Measurements from ENCODE around the gene MVD.

MVD gene

DNA sequence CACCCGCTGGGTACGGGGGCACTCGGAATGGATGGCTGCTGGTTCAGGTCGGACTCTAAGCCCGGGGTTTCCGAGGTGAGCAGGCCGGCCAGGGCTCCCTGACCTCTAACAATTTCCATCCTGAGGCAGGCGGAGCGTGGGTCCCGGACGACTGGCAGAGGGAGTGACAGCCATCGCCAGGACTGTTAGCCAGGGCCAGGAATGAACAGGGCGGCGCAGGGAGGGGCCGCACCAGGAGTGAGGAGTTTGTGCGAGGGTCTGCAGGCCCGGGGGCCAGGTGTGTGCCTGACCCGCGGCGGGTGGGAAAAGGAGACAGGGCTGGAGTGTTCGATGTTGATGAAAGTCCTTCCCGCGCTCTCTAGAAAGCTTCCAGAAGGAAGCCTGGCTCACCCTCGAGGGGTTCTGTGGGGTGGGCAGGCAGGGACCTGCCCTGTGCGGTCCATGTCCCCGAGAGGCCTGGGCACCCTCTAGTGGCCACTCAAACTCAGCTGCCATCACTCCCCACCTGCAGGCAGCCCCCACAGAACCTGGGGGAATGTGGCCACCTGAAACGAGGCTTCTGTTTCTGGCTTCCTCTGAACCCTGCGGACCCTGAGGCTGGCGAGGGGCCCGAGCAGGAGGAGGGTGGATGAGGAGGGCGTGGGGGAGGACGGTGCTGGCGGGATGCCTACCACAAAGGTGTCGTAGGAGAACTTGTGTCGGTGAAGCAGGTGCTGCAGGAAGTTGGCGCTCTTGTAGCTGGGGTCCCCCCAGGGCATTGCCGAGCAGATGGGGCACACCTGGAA, 35.1 kb upstream of the MVD start:
- FAIRE-seq (peak; percentile 26), DNase-seq (ENCODE audit: insufficient read length, low spot score) (no peak)

DNA sequence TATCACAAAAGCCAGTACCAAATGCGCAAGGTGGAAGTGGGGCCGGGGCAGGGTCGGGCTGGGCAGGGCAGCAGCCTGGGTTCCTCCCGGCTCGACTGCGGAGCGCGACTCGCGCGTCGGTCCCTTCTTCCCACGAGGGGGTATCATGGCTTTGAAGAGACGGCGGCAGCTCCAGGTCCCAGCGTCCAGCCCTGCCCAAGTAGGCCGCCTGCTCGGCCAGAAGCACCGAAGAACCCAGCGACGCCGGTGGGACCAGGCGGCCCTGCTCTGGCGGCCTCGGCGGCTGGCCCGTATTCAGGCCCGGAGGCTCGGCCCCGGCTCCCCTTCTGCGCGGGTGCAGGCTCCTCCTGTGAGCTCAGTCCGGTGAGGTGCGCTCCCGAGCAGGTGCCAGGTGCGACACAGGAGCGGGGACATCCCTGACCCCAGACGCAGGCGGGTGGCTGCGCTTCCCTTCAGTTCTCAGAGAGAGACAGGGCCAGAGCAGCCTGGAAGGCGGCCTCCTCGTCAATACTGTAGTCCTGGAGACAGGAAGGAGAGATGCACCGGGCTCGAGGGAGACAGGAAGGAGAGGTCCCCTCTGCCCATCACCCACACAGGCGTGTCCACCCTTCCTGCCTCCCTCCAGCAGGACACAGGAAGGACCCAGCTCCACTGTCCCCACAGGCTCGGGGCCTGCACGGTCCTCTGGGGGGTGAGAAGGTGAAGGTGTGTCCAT, 34.4 kb upstream of the MVD start:
- FAIRE-seq (peak; percentile 51), DNase-seq (ENCODE audit: insufficient read length, low spot score) (no peak)

DNA sequence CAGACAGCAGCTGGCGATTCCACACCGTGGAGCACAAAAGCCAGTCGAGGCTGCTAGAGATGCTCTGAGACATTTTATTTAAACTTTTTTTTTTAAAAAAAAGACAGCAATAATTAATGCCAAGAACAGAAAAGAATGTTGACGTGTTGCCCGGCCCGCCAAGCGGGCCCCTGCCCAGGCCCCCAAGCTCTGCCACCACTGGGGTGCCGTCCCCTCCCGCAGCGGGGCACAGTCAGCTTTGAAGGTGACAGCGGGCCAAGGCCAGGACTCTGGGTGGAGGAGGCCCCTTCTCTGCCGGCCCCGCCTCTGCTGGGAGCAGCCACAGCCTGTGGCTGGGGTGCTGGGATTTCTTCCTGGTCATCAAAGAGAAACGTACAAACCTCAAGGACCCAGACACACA, 33.5 kb upstream of the MVD start:
- FAIRE-seq (no peak), DNase-seq (ENCODE audit: insufficient read length, low spot score) (no peak)

DNA sequence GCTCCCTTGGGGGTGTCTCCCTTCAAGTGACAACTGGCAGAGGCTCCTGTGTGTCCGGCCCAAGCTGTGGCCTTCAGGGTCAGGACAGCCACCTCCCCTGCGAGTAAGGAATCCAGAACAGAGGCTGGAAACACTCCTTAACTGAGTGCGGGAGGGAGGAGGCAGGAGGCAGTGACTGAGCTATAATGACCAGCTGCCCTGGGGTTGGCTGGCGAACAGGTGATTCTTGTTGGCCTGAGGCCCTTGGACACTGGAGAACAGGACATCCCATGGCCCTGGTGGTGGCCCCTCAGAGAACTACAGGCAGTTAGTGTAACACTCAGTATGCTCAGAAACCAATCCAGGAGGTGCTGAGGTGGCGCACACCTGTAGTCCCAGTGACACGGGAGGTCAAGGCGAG, 32.9 kb upstream of the MVD start:
- no peak for FAIRE-seq
- no peak for DNase-seq (ENCODE audit: insufficient read length, low spot score)

DNA sequence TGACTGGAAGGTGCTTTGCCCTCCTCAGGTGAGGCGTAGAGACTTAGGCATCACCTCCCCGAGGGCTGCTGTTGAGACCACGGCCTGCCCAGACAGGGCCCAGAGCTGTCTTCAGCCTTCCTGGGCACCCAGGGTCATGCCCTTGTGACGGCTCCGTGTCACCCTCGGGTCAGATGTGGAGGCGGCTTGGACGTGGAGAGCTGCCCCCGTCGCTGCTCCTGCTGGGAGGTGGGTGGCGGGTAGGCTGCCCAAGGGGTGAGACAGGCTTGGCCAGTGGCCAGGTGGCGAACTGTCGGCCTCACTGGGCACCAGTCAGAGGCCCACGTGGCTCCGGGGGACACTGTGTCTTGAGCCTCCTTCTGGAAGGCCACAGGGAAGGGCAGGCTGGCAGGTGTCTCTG, 32.3 kb upstream of the MVD start:
- DNase-seq (ENCODE audit: insufficient read length, low spot score) = no peak
- FAIRE-seq = no peak

DNA sequence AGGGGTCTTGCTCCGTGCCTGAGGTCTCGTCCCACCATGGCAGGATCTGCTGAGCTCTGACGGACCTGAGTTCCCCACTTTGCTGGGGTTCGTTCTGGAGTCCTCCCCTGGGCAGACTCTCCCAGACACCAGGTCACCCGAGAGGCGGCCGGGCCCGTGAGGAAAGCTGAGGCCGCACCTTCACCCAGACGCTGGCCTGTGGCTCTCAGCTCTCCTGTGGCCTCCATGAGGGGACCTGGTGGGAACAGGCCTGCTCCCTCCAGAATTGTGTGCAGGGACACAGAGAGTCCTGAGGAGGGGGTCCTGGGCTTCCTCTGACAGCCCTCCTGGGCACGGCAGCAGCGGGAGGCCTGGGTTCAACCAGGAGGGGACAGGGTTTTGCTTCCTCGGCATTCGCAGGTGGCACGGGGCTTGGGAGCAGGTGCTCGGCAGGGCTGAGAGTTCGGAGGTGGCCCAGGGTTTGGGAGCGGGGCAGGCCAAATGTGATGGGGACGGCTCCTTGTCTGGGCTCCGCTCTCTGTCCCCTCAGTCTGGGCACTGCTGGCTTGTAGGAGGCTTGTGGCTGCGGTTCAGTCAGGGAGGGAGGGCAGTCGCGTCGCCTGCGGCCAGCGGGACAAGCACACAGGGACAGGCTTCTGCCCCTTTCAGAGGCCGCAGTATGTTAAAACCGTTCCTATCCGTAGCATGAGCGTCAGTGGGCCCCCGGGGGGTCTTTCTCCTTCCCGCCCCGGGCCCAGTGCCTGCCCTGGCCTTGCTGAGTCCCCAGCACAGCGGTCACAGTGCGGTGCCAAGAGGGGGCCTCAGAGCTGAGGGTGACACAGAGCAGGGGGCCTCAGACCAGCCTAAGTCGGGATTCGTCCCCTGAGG, 31.6 kb upstream of the MVD start:
- FAIRE-seq (no peak), DNase-seq (ENCODE audit: insufficient read length, low spot score) (no peak)

DNA sequence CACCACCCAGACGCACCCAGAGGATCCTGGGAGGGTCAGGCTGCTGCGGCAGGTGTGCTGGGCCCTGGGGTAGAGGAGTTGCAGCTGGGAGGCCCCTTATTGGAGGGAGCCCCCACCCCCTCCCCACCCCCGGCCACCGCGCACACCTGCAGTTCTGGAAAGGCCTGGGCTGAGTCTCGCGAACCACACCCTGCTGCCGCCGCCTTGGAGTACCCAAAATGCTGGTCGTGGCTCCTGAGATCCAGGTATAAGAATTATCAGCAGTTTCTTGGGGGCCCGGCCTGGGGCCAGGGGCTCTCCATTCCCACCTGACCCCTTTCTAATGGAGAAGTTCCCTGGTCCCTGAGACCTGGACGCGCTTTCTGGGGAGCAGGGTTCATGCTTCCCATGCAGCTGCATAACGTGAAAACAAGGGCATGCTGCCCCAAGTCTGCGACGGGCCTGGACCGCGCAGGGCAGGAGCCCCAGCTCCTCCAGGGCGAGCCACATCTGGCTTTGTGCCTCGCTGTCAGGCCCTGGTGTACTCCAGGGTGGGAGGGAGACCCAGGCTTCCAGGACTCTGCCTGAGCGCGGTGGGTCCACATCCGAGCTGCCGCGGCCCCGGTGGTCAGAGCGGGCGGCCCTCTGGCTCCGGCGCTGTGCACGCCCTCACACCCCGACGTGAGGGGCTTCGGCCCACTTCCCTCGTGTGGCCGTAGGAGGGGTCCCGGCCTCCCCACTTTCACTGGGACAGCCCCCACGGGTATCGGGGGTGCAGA, 30.7 kb upstream of the MVD start:
- no peak for DNase-seq (ENCODE audit: insufficient read length, low spot score)
- no peak for FAIRE-seq

DNA sequence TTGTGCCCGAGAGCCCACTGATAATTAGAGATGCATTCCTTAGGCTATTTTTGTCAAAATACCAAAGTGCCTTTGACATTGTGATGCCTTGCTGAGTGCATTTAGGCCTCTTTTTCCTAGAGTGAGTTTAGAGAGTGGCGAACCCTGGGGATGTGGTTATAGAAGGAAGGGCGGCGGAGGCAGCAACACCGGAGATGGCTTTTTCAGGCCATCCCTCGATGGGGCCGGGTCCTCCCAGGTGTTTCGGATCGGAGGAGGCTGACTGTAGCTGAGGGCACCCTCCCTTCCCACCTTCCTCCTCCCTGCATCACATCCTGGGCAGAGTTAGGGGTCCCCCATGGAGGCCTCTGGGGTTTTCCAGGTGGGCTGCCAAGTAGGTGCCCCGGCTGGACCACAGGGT, 30.0 kb upstream of the MVD start:
- FAIRE-seq (no peak), DNase-seq (ENCODE audit: insufficient read length, low spot score) (no peak)

DNA sequence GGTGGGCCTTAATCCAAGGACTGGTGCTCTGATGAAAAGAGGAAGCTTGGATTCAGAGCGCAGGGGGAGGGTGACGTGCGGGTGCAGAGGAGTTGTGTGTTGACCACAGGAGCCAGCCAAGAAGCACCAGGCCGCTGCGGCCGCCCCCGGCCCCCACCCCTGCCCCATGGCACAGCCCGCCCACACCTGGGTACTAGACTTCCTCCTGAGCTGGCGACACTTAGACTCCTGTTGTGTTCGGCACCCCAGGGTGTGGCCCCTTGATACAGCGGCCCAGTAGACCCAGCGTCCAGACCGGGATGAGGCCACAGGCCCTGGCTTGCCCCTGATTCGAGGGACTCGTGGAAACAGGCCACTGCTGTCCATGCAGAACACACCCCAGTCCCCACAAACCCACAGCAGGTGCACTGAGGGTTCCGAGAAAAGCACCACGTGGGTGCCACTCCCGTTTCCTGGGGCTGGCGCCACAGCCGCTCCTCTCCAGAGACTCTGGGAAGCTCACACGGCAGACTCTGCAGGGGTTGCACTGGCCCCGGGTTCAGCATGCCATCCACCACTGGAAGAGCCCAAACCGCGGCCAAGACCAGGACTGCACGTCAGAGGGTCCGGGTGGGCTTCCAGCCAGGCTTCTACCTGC, 29.2 kb upstream of the MVD start:
- FAIRE-seq (no peak), DNase-seq (ENCODE audit: insufficient read length, low spot score) (no peak)

DNA sequence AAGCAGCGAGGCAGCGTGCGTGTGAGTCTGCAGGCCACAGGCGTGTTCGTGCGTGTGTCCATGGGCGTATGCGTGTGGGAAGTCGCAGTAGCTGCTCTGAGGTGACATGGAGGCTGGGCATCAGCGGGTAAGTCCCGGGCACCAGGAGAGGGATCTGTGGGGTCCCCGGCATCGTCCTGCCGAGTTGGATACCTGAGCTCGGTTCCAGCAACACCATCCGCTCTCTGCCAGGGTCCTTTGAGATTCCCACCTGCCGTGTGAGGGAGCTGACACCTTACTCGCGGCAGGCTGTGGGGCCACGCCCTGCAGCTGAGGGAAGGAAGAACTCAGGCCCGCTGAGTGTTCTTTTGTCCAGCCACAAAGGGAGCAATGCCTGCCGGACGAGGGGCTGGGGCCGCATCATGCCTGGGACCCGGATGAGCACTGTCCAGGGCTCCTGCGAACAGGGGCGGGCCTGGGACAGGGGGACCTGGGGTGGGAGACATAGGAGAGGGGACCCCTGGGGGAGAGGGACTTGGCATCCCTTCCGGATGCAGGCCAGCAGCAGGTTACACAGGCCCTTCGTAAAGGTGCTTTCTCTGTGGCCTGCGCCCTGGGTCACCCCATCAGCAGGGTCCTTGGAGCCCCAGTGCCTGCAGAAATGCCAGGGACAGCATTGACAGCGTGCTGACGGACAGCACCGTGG, 28.4 kb upstream of the MVD start:
- no peak for DNase-seq (ENCODE audit: insufficient read length, low spot score)
- no peak for FAIRE-seq

DNA sequence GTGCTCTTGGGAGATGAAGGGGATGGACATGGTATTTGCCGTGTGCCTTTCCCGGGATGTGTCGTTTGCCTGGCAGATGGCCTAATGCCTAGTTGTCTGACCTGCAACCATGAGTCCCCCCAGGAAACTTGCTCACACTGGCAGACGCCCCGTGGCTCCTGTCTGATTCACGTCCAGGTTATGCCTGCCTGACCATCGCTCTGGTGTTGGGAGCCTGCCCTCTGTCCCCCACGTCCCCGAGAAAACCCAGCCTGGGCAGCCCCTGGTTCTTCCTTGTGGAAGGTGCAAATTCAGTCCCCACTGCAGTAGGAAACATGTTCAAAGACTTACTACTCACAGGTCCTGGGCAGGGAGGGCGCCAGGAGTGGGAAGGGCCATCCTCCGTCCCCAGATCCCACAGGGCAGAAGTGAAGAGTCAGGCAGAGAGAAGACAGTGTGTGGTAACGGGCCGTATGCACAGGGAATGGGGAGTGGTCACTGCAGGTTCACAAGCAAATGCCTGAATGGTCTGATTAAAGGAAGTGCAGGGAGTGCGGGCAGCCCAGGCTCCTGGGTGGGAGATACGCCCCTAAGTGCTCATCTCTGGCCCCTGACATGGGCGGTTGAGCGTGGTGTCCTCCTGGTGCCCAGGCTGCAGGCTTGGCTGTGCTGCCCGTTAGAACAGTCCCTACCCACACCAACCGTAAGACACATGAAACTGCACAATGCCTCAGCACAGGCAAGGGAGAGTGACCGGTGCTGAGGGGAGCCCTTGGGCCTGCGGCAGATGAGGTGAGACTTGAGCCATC, 27.6 kb upstream of the MVD start:
- no peak for DNase-seq (ENCODE audit: insufficient read length, low spot score)
- no peak for FAIRE-seq

DNA sequence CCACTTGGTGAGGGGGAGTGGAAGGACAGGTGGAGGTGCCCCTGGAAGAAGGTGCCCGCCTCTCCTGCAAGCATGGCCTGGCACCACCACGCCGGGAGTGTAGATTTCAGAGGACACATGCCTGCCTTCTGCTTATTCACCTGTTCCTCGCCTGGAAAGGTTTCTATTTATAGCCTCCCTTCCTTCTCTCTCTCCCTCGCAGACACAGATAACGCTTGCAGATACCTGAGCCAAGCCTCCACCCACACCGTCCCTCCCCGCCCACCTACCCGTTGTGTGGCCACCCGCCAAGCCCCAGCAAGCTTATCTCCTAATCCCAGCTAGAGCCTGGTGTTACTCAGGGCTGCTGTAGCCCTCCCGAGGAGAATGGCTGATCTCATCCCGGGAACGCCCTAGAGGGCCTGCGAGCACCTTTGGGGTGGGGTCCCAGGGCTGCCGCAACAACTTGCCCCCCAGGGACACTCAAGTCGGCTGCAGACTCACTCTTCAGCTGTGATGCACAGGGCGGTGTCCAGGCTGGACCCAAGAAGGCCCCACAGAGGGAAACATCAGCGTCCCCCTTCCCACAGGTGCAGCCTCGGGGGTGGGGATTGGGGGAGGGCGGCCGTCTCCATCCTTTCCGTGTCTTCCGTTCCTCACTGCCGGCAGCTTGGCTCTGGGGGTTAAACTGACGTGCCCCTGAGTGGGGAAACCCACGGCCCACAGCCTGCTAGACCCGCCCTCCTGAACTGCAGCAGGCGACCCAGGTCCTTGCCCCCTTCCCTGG, 25.3 kb upstream of the MVD start:
- FAIRE-seq = no peak
- no peak for DNase-seq (ENCODE audit: insufficient read length, low spot score)

DNA sequence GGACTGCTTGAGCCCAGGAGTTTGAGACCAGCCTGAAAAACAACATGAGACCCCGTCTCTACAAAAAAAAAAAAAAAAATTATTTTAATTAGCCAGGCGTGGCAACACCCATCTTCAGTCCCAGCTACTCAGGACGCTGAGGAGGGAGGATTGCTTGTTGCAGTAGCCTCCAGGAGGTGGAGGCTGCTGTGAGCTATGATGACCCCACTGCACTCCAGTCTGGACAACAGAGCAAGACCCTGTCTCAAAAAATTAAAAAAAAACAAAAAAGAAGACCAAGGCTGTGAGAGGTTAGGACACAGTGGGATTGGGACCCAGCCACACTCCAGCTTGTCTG, 24.8 kb upstream of the MVD start:
- FAIRE-seq (no peak), DNase-seq (ENCODE audit: insufficient read length, low spot score) (no peak)

DNA sequence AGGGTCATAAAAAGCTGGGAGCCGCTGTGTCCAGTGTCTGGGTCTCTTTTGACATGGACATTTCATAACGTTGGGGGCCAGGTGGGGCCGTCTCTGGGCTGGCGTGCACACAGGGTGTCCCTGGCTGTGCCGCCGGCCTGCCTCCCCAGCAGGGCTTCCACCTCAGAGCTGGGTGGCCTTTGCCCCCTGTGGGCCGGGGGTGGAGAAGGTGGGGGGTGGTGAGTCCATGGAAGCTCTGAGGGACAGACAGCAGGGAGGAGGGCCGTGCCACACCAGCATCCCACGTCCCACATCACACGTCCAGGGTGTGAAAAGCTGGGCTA, 24.3 kb upstream of the MVD start:
- FAIRE-seq (no peak), DNase-seq (ENCODE audit: insufficient read length, low spot score) (no peak)

DNA sequence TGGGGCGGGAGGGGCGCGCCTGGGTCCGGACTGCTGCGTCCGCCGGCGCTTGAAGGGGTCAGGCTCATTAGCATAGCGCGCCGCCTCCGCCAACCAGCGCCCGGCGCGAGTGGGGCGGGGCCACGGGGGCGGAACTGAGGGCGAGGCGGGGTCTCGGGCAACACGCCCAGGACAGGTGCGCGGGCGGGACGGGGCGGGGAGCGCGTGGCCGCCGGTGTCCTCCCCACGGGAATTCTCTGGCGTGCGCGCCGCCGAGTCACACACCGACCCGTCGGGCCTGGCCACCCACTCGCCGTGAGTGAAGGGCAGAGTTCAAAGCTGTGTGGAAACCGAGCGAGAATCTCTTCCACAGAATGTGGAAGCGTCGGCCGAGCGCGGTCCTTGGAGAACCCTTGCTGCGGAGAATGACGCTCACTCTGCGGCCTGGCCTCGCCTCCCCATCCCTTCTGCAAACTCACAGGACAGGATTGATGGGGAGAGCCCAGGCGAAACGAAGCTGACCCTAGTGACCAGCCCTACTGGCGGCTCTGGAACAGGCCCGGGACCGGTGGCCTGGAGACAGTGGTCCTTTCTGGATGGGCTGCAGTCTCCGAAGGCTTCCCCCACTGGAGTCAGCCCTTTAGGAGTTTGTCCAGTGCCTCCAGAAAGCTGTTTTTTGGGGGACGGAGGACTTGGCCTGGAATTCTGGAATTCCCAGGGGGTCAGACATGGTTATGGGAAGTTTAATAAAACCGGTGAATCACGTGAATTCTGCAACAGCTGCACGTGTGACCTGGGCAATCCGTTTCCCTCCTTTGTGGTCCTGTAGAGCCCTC, 23.8 kb upstream of the MVD start, which contains the start of gene SNAI3:
TSS of gene SNAI3 (minus strand) at position 69 of the 815 bp plus-strand sequence. CDS start 101 bp downstream, outside the sequence.
- FAIRE-seq (peak; percentile 84), DNase-seq (ENCODE audit: insufficient read length, low spot score) (peak; percentile 85)

DNA sequence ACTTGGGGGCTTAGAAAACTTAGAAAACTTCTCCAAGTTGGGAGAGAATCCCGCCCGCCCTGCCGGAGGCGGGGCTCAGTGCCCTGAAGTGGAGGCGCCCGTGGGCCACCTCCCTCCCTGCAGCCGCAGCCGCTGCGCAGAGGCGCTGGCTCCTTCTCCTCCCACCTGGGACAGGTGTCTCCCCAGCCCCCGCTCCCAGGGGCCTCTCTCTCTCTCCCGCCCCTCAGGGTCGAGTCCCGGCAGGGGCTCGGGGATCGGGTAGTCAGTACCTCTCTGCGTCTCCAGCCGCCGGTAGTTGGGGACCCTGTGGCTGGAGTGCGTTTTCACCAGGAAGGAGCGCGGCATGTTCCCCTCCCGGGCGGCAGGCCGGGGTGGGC, 23.2 kb upstream of the MVD start:
- FAIRE-seq = no peak
- DNase-seq (ENCODE audit: insufficient read length, low spot score) = no peak
